ENCODE data around the gene EPHB6.

DNA sequence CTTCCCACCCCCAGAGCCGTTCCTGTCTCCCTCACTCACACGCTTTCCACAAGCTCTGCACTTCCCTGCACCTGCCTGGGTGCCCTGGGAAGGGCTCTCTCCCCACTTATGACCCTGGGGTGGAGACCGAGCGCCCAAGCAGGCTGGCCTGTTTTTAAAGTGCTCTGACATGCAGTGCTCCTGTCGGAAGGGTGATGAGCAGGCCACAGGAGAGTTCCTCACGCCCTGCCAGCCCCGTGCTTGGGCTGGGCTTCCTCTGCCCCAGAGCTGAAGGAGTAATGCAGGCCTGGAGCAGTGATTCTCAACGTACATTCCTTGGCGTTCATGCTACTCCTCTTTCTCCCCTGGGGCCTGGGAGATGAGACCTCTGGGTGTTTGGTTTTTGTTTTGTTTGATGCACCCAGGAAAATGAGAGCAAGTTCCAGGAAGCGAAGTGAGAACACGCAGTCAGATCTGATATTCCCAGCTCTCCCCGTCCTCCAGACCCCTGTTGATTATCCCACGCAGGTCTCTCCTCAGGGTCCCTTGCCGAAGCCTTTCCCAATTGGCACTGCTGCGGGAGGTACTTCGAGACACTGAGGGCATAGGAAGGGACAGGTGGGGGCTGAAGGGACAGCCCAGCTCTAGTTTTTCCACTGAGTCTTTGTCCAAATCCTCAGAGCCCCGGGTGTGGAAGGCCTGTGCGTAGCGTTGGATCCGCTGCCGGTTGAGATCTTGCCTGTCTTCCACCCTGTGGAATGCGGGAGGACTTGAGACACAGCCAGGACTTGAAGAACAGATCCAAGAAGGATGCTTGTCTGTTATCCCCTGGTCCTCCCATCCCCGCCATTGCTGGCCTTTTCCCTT, 16.6 kb downstream of the EPHB6 start:
- TF ChIP-seq, protein P1, sequence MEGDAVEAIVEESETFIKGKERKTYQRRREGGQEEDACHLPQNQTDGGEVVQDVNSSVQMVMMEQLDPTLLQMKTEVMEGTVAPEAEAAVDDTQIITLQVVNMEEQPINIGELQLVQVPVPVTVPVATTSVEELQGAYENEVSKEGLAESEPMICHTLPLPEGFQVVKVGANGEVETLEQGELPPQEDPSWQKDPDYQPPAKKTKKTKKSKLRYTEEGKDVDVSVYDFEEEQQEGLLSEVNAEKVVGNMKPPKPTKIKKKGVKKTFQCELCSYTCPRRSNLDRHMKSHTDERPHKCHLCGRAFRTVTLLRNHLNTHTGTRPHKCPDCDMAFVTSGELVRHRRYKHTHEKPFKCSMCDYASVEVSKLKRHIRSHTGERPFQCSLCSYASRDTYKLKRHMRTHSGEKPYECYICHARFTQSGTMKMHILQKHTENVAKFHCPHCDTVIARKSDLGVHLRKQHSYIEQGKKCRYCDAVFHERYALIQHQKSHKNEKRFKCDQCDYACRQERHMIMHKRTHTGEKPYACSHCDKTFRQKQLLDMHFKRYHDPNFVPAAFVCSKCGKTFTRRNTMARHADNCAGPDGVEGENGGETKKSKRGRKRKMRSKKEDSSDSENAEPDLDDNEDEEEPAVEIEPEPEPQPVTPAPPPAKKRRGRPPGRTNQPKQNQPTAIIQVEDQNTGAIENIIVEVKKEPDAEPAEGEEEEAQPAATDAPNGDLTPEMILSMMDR (IDR thresholded peaks at IDR 0.05): no peak
- no peak for TF ChIP-seq EP300 (IDR thresholded peaks at IDR 0.05)

Measured in tibial nerve (tissue), 4 donors.